Uterus (tissue), 2 donors: Measurements from ENCODE around the gene AACS.

Experiments used
- POLR2A ChIP-seq, 2 donors: fragments of 450-650 bp; IDR thresholded peaks; one replicate each; pipeline ENCODE4 v1.6.1; 2016; ENCODE audit warnings: antibody characterized with exemption in 2 of 2, mild to moderate bottlenecking in 1 of 2, moderate library complexity in 1 of 2
- TF ChIP-seq, protein P1 (sequence below), 4 experiments: fragments of 200-600 bp in 2 of 4; fragments of 450-650 bp in 2 of 4; sonication (generic) in 2 of 4; IDR thresholded peaks; one replicate each; pipeline ENCODE4 v1.5.1; 2016 to 2019; ENCODE audit warnings: antibody characterized with exemption in 4 of 4, mild to moderate bottlenecking in 2 of 4, moderate library complexity in 1 of 4

DNA sequence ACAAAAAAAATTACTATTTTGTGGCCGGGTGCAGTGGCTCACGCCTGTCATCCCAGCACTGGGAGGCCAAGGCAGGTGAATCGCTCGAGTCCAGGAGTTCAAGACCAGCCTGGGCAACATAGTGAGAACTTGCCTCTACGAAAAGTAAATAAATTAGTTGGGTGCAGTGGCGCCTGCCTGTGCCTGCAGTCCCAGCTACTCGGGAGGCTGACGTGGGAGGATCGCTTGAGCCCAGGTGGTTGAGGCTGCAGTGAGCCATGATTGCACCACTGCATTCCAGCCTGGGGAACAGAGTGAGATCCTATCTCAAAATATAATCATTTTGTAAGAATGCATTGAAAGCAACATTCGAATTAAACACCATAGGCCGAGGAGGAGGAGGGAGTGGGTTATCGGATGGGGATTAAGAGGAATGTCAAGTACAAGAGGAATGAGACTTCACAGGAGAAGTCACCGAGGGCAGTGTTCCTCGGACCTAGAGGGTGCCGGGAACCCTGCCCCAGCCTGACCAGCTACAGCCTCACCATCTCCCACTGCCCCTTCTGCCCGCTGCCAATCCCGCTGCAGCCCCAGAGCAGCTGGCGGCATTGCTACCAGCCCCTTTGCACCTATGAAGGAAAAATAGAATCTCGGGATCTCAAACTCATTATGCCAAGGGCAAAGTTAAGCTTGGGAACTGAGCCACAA, 32.6 kb upstream of the AACS start:
- TF ChIP-seq, protein P1, sequence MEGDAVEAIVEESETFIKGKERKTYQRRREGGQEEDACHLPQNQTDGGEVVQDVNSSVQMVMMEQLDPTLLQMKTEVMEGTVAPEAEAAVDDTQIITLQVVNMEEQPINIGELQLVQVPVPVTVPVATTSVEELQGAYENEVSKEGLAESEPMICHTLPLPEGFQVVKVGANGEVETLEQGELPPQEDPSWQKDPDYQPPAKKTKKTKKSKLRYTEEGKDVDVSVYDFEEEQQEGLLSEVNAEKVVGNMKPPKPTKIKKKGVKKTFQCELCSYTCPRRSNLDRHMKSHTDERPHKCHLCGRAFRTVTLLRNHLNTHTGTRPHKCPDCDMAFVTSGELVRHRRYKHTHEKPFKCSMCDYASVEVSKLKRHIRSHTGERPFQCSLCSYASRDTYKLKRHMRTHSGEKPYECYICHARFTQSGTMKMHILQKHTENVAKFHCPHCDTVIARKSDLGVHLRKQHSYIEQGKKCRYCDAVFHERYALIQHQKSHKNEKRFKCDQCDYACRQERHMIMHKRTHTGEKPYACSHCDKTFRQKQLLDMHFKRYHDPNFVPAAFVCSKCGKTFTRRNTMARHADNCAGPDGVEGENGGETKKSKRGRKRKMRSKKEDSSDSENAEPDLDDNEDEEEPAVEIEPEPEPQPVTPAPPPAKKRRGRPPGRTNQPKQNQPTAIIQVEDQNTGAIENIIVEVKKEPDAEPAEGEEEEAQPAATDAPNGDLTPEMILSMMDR (IDR thresholded peaks at IDR 0.05) = no peak
- TF ChIP-seq POLR2A (IDR thresholded peaks at IDR 0.05) = no peak
